WERI-Rb-1 (cell line): ENCODE measurements around the gene FKBP2.

Experiments
- DNase-seq: peaks from one replicate; pipeline ENCODE4 v3.0.0-alpha.2; 2020
- H3K27ac ChIP-seq: fragments of 250-450 bp; sonication (Bioruptor Pico); 2 replicates; pipeline ENCODE4 v1.5.1; 2020; ENCODE audit warnings: mild to moderate bottlenecking, moderate library complexity
- H3K27me3 ChIP-seq: fragments of 250-450 bp; sonication (Bioruptor Pico); 2 replicates; pipeline ENCODE4 v1.5.1; 2021; ENCODE audit warnings: mild to moderate bottlenecking, low read depth, moderate library complexity; ENCODE audit not compliant: insufficient read depth, severe bottlenecking
- H3K36me3 ChIP-seq: fragments of 250-450 bp; sonication (Bioruptor Pico); 2 replicates; pipeline ENCODE4 v1.5.1; 2020; ENCODE audit warnings: mild to moderate bottlenecking, moderate library complexity
- H3K4me3 ChIP-seq: 2 replicates; pipeline ENCODE4 v1.5.1; 2011; ENCODE audit warnings: low read depth, mild to moderate bottlenecking, control low read depth, low read length
- H3K9me3 ChIP-seq: fragments of 250-450 bp; sonication (Bioruptor Pico); 2 replicates; pipeline ENCODE4 v1.5.1; 2021; ENCODE audit warnings: mild to moderate bottlenecking, moderate library complexity; ENCODE audit not compliant: severe bottlenecking
- TF ChIP-seq, protein P1 (sequence below): IDR thresholded peaks from 2 replicates; pipeline ENCODE4 v1.5.1; 2011; ENCODE audit warnings: low read depth, mild to moderate bottlenecking, control low read depth, inconsistent platforms, low read length

FKBP2 gene

DNA sequence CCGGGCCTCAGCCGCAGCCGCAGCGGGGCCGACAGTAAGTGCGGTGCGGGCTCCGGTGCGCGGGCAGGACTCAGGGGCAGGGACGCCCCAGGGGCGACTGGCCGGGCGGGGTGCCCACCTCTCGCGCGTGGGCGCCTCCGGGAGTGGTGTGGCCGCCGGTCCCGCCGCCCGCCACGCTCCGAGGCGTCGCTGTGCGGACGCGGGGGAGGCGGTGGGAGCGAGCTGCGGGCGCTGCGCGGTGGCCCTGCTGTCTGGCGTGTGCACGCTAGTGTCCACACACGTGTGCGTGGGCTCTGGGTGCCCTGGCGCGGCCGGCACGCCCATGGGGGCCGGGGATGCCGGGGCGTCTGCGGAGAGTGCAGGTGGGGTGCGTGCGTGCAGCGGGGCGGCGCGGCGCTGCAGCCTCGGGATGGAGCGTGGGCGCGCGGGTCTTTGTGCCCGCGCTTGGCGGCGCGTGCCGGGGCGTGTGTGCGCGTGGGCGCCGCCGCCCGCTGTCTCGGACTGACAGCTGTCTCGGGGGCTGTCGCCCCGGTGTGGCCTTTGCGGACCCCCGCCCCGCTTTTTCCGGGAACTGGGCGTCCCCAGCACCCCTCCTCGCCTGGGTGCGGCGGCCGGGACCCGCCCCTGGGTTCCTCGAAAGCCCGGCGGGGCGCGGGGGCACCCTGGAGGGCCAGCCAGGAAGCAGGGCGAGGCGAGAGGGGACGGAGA is 51.0 kb downstream of the FKBP2 start:
- peaks cover 22% of the 10 kb centered on the region for H3K27me3 ChIP-seq
- no peaks in the 10 kb centered on the region for H3K9me3 ChIP-seq
- no peaks in the 10 kb centered on the region for H3K36me3 ChIP-seq
- no peak for DNase-seq
- TF ChIP-seq, protein P1, sequence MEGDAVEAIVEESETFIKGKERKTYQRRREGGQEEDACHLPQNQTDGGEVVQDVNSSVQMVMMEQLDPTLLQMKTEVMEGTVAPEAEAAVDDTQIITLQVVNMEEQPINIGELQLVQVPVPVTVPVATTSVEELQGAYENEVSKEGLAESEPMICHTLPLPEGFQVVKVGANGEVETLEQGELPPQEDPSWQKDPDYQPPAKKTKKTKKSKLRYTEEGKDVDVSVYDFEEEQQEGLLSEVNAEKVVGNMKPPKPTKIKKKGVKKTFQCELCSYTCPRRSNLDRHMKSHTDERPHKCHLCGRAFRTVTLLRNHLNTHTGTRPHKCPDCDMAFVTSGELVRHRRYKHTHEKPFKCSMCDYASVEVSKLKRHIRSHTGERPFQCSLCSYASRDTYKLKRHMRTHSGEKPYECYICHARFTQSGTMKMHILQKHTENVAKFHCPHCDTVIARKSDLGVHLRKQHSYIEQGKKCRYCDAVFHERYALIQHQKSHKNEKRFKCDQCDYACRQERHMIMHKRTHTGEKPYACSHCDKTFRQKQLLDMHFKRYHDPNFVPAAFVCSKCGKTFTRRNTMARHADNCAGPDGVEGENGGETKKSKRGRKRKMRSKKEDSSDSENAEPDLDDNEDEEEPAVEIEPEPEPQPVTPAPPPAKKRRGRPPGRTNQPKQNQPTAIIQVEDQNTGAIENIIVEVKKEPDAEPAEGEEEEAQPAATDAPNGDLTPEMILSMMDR = no peak
- no peak overlapping the region for H3K27ac ChIP-seq
- peak overlapping the region; percentile 39 for H3K4me3 ChIP-seq

DNA sequence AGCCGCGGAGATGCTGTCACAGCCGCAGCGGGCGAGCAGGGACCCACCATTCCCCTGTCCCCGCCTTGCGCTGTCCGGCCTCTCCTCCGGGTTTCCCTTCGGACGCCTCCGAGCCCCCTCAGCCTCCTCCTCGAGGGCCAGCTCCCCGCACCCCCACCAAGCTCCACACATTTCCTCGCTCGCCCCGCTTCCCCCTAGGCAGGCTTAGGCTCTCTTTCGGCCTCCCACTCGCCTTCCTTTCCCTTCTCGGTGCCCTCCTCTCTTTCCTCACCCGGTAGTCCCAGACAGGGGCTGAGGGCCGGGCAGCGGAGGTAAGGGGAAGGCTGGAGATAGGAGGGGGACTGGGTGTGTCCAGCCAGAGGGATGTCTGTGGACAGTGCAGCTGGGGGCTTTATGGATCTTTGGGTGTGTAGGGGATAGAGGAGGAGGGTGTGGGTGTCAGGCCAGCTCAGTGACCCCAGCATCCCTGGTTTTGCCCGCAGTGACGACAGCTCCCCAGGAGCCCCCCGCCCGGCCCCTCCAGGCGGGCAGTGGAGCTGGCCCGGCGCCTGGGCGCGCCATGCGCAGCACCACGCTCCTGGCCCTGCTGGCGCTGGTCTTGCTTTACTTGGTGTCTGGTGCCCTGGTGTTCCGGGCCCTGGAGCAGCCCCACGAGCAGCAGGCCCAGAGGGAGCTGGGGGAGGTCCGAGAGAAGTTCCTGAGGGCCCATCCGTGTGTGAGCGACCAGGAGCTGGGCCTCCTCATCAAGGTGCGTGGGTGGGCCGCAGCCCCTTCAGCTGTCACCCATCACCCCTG is 51.8 kb downstream of the FKBP2 start:
- DNase-seq = no peak
- peaks cover 22% of the 10 kb centered on the region for H3K27me3 ChIP-seq
- H3K4me3 ChIP-seq = peak overlapping the region; percentile 39
- TF ChIP-seq, protein P1 = no peak
- no peak overlapping the region for H3K27ac ChIP-seq
- H3K36me3 ChIP-seq = no peaks in the 10 kb centered on the region
- H3K9me3 ChIP-seq = no peaks in the 10 kb centered on the region
